ENCODE results near the gene HIGD2B.

The HIGD2B gene

GRCh38 chr15:72706266-72706665 lies 20.3 kb upstream of the HIGD2B start:
- Histone ChIP-seq H3K4me3 (ENCODE audit: low read length) (no peak overlapping the region), H3K9me3 (ENCODE audit: insufficient read depth, low read length) (no peaks in the 10 kb centered on the region), H3K79me2 (ENCODE audit: low read length) (no peaks in the 10 kb centered on the region), H3K4me2 (ENCODE audit: low read length) (no peak overlapping the region), H2AFZ (ENCODE audit: low read depth, low read length) (no peak overlapping the region), H3K27ac (ENCODE audit: low read length) (no peak overlapping the region), H3K4me1 (ENCODE audit: low read length) (no peaks in the 10 kb centered on the region), H3K9ac (ENCODE audit: low read length) (no peak overlapping the region), H4K20me1 (ENCODE audit: insufficient read depth, low read length) (no peaks in the 10 kb centered on the region), H3K36me3 (replicated peaks; ENCODE audit: low read depth, low read length) (no peaks in the 10 kb centered on the region), H3K27me3 (ENCODE audit: low read depth, low read length) (no peaks in the 10 kb centered on the region)
- TF ChIP-seq EZH2phosphoT487 (IDR thresholded peaks at IDR 0.05; ENCODE audit: low read depth), result no peak
- no peak for TF ChIP-seq CTCF (IDR thresholded peaks at IDR 0.05; ENCODE audit: low read depth, low read length)

- Histone ChIP-seq H3K36me3 (replicated peaks; ENCODE audit: low read depth, low read length) (no peaks in the 10 kb centered on the region), H3K4me3 (ENCODE audit: low read length) (no peak overlapping the region), H3K27ac (ENCODE audit: low read length) (no peak overlapping the region), H3K27me3 (ENCODE audit: low read depth, low read length) (no peaks in the 10 kb centered on the region), H4K20me1 (ENCODE audit: insufficient read depth, low read length) (no peaks in the 10 kb centered on the region), H3K9me3 (ENCODE audit: insufficient read depth, low read length) (no peaks in the 10 kb centered on the region), H3K79me2 (ENCODE audit: low read length) (no peaks in the 10 kb centered on the region), H3K4me1 (ENCODE audit: low read length) (no peaks in the 10 kb centered on the region), H3K4me2 (ENCODE audit: low read length) (no peak overlapping the region), H3K9ac (ENCODE audit: low read length) (no peak overlapping the region), H2AFZ (ENCODE audit: low read depth, low read length) (no peak overlapping the region)
- TF ChIP-seq EZH2phosphoT487 (IDR thresholded peaks at IDR 0.05; ENCODE audit: low read depth) (no peak), CTCF (IDR thresholded peaks at IDR 0.05; ENCODE audit: low read depth, low read length) (no peak)
Observed at GRCh38 chr15:72700076-72700475, 14.1 kb upstream of the HIGD2B start.

- Histone ChIP-seq H3K4me3 (ENCODE audit: low read length) (no peak overlapping the region), H3K9me3 (ENCODE audit: insufficient read depth, low read length) (no peaks in the 10 kb centered on the region), H3K4me1 (ENCODE audit: low read length) (no peaks in the 10 kb centered on the region), H3K4me2 (ENCODE audit: low read length) (no peak overlapping the region), H3K9ac (ENCODE audit: low read length) (no peak overlapping the region), H3K27me3 (ENCODE audit: low read depth, low read length) (no peaks in the 10 kb centered on the region), H3K27ac (ENCODE audit: low read length) (no peak overlapping the region), H2AFZ (ENCODE audit: low read depth, low read length) (no peak overlapping the region), H3K79me2 (ENCODE audit: low read length) (no peaks in the 10 kb centered on the region), H3K36me3 (replicated peaks; ENCODE audit: low read depth, low read length) (no peaks in the 10 kb centered on the region), H4K20me1 (ENCODE audit: insufficient read depth, low read length) (no peaks in the 10 kb centered on the region)
- no peak for TF ChIP-seq EZH2phosphoT487 (IDR thresholded peaks at IDR 0.05; ENCODE audit: low read depth)
- TF ChIP-seq CTCF (IDR thresholded peaks at IDR 0.05; ENCODE audit: low read depth, low read length), result no peak
Observed at GRCh38 chr15:72698938-72699337, 13.0 kb upstream of the HIGD2B start.

- H3K9me3 ChIP-seq (ENCODE audit: insufficient read depth, low read length), result no peaks in the 10 kb centered on the region
- TF ChIP-seq EZH2phosphoT487 (IDR thresholded peaks at IDR 0.05; ENCODE audit: low read depth) (no peak), CTCF (IDR thresholded peaks at IDR 0.05; ENCODE audit: low read depth, low read length) (no peak)
- no peak overlapping the region for H3K4me3 ChIP-seq (ENCODE audit: low read length)
- no peaks in the 10 kb centered on the region; the same call in 1 of the 2 replicates for H3K79me2 ChIP-seq (ENCODE audit: low read length)
- no peak overlapping the region for H3K9ac ChIP-seq (ENCODE audit: low read length)
- peaks cover 3% of the 10 kb centered on the region; the same call in 1 of the 2 replicates for H3K4me1 ChIP-seq (ENCODE audit: low read length)
- no peaks in the 10 kb centered on the region for H3K36me3 ChIP-seq (replicated peaks; ENCODE audit: low read depth, low read length)
- H3K27ac ChIP-seq (ENCODE audit: low read length), result no peak overlapping the region
- H2AFZ ChIP-seq (ENCODE audit: low read depth, low read length), result no peak overlapping the region
- H4K20me1 ChIP-seq (ENCODE audit: insufficient read depth, low read length), result no peaks in the 10 kb centered on the region
- no peak overlapping the region for H3K4me2 ChIP-seq (ENCODE audit: low read length)
- no peaks in the 10 kb centered on the region for H3K27me3 ChIP-seq (ENCODE audit: low read depth, low read length)
Observed at GRCh38 chr15:72690938-72691337, 5.0 kb upstream of the HIGD2B start.
